ENCODE results near the gene PTPRN2. TPM values are rescaled to one million over a fixed set of nuclear protein-coding genes. Genes with fewer than 3 reads are reported as not detected.
"Not testable (repeated sequence)": the region's sequence is repeated elsewhere in the genome, so short reads cannot be mapped to it uniquely, and the experiment has no call there.

PTPRN2 gene
- total RNA-seq, 1 donor from 2014 or later: 1.8 TPM

GRCh38 chr7:157700231-157701005 lies 887.2 kb downstream of the PTPRN2 start:
- Mint-ChIP-seq H3K4me1 (no peaks in the 10 kb centered on the region), H3K27ac (no peak overlapping the region), H3K4me3 (no peak overlapping the region), H3K36me3 (ENCODE audit: low read depth) (no peaks in the 10 kb centered on the region), H3K27me3 (peaks cover 12% of the 10 kb centered on the region), H3K9me3 (no peaks in the 10 kb centered on the region)
- no peak for TF ChIP-seq CTCF (IDR thresholded peaks at IDR 0.05)
- ChIA-PET CTCF (no interaction called here), POLR2A (no interaction called here)
- intact Hi-C loops (cut with micrococcal nuclease): no loop called here
- DNase-seq (no peak), ATAC-seq (ENCODE audit: low read depth) (no peak)

GRCh38 chr7:157699357-157700013 lies 888.1 kb downstream of the PTPRN2 start:
- ChIA-PET POLR2A (no interaction called here), CTCF (no interaction called here)
- ATAC-seq (ENCODE audit: low read depth) (no peak), DNase-seq (no peak)
- H3K36me3 Mint-ChIP-seq (ENCODE audit: low read depth): no peaks in the 10 kb centered on the region
- H3K4me1 Mint-ChIP-seq: no peaks in the 10 kb centered on the region
- intact Hi-C loops (cut with micrococcal nuclease): no loop called here
- no peak for TF ChIP-seq CTCF (IDR thresholded peaks at IDR 0.05)
- no peaks in the 10 kb centered on the region for H3K9me3 Mint-ChIP-seq
- no peak overlapping the region for H3K27ac Mint-ChIP-seq
- H3K4me3 Mint-ChIP-seq: no peak overlapping the region
- peaks cover 12% of the 10 kb centered on the region for H3K27me3 Mint-ChIP-seq

GRCh38 chr7:157697287-157697686 lies 890.3 kb downstream of the PTPRN2 start:
- H3K9me3 Mint-ChIP-seq; POLR2A ChIA-PET; CTCF ChIA-PET; DNase-seq; intact Hi-C loops (cut with micrococcal nuclease); H3K36me3 Mint-ChIP-seq (ENCODE audit: low read depth); ATAC-seq (ENCODE audit: low read depth); H3K27ac Mint-ChIP-seq; H3K4me3 Mint-ChIP-seq; H3K4me1 Mint-ChIP-seq: not testable (repeated sequence)
- peaks cover 15% of the 10 kb centered on the region for H3K27me3 Mint-ChIP-seq

GRCh38 chr7:157695609-157696008 lies 892.0 kb downstream of the PTPRN2 start:
- not testable (repeated sequence) for H3K9me3 Mint-ChIP-seq; H3K36me3 Mint-ChIP-seq (ENCODE audit: low read depth); H3K27ac Mint-ChIP-seq

GRCh38 chr7:157694376-157694665 lies 893.3 kb downstream of the PTPRN2 start:
- Mint-ChIP-seq H3K36me3 (ENCODE audit: low read depth) (no peaks in the 10 kb centered on the region), H3K27ac (no peak overlapping the region), H3K9me3 (no peaks in the 10 kb centered on the region), H3K4me1 (peaks cover 7% of the 10 kb centered on the region), H3K4me3 (no peak overlapping the region), H3K27me3 (peaks cover 13% of the 10 kb centered on the region)
- intact Hi-C loops (cut with micrococcal nuclease): no loop called here
- CTCF ChIA-PET: no interaction called here
- DNase-seq: no peak
- POLR2A ChIA-PET: no interaction called here
- TF ChIP-seq CTCF (IDR thresholded peaks at IDR 0.05): no peak
- no peak for ATAC-seq (ENCODE audit: low read depth)

More at GRCh38 chr7:157695609-157696008, 892.0 kb downstream of the PTPRN2 start:
- peaks cover 17% of the 10 kb centered on the region for H3K27me3 Mint-ChIP-seq
- DNase-seq; H3K4me3 Mint-ChIP-seq; CTCF ChIA-PET; POLR2A ChIA-PET; intact Hi-C loops (cut with micrococcal nuclease); H3K4me1 Mint-ChIP-seq; ATAC-seq (ENCODE audit: low read depth): not testable (repeated sequence)

GRCh38 chr7:157693521-157694375 lies 893.9 kb downstream of the PTPRN2 start:
- no peak for TF ChIP-seq CTCF (IDR thresholded peaks at IDR 0.05)
- Mint-ChIP-seq H3K9me3 (no peaks in the 10 kb centered on the region), H3K4me1 (peaks cover 7% of the 10 kb centered on the region), H3K4me3 (no peak overlapping the region), H3K27me3 (peaks cover 13% of the 10 kb centered on the region), H3K36me3 (ENCODE audit: low read depth) (no peaks in the 10 kb centered on the region), H3K27ac (no peak overlapping the region)
- CTCF ChIA-PET: no interaction called here
- ATAC-seq (ENCODE audit: low read depth) (no peak), DNase-seq (no peak)
- POLR2A ChIA-PET: no interaction called here
- intact Hi-C loops (cut with micrococcal nuclease): no loop called here
